ENCODE data around the gene CHCT1.

DNA sequence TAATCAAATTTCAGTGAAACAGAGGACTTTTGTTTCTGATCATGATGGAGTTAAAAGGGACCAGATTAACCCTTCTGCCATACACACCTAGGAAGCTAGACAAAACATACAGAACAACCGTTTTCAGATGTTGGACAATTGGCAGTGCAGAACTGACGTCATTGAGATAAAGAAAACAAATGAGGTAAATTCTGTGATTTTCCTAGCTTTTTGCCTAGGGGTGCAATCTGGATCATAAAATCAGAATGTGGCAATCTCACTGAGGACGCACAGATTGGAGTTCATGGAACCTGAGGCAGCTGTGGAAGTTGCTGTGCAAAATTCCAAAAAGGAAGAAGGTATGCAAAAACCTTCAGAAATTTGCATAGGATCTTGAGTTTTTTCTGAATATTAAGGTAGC, 15.4 kb upstream of the CHCT1 start:
- no peak for TF ChIP-seq POLR2AphosphoS5 (IDR thresholded peaks at IDR 0.05; ENCODE audit: insufficient read depth, low read depth, low read length)
- TF ChIP-seq EZH2 (IDR thresholded peaks at IDR 0.05; ENCODE audit: borderline replicate concordance, low read depth, low read length, severe bottlenecking) = no peak
- TF ChIP-seq POLR2A (IDR thresholded peaks at IDR 0.05; ENCODE audit: low read depth, low read length) = no peak
- TF ChIP-seq CTCF (IDR thresholded peaks at IDR 0.05; ENCODE audit: extremely low read depth in 1 of 2, insufficient read depth in 1 of 2, low read depth in 1 of 2, low read length in 2 of 2) = no peak
- no peak for TF ChIP-seq GATA2 (IDR thresholded peaks at IDR 0.05; ENCODE audit: insufficient read depth, insufficient read length, low read depth, low read length)
